ENCODE data around the gene PDE12.

PDE12 gene

GRCh38 chr3:57557085-57557537, 1.0 kb downstream of the PDE12 start:
- peak; percentile 17 for DNase-seq
- Mint-ChIP-seq H3K4me1 (peaks cover 44% of the 10 kb centered on the region), H3K4me3 (peak overlapping the region; percentile 97), H3K27ac (peak overlapping the region; percentile 78), H3K9me3 (peaks cover 3% of the 10 kb centered on the region), H3K36me3 (ENCODE audit: low read depth) (peaks cover 21% of the 10 kb centered on the region), H3K27me3 (ENCODE audit: low read depth, poor library complexity) (peaks cover 7% of the 10 kb centered on the region)
- TF ChIP-seq CTCF (IDR thresholded peaks at IDR 0.05): no peak

GRCh38 chr3:57559526-57559925, 3.5 kb downstream of the PDE12 start:
- H3K9me3 Mint-ChIP-seq: peaks cover 3% of the 10 kb centered on the region
- H3K4me1 Mint-ChIP-seq: peaks cover 44% of the 10 kb centered on the region
- DNase-seq: no peak
- peak overlapping the region; percentile 30 for H3K4me3 Mint-ChIP-seq
- H3K27me3 Mint-ChIP-seq (ENCODE audit: low read depth, poor library complexity): peaks cover 5% of the 10 kb centered on the region
- TF ChIP-seq CTCF (IDR thresholded peaks at IDR 0.05): no peak
- peaks cover 30% of the 10 kb centered on the region for H3K36me3 Mint-ChIP-seq (ENCODE audit: low read depth)
- H3K27ac Mint-ChIP-seq: no peak overlapping the region

GRCh38 chr3:57569859-57570450, 13.9 kb downstream of the PDE12 start:
- Mint-ChIP-seq H3K36me3 (ENCODE audit: low read depth) (peaks cover 57% of the 10 kb centered on the region), H3K27ac (no peak overlapping the region), H3K4me3 (no peak overlapping the region), H3K27me3 (ENCODE audit: low read depth, poor library complexity) (no peaks in the 10 kb centered on the region), H3K9me3 (no peaks in the 10 kb centered on the region), H3K4me1 (no peaks in the 10 kb centered on the region)
- DNase-seq: no peak
- TF ChIP-seq CTCF (IDR thresholded peaks at IDR 0.05): no peak

- Mint-ChIP-seq H3K4me1 (no peaks in the 10 kb centered on the region), H3K27ac (no peak overlapping the region), H3K36me3 (ENCODE audit: low read depth) (peaks cover 64% of the 10 kb centered on the region), H3K4me3 (no peak overlapping the region), H3K9me3 (no peaks in the 10 kb centered on the region), H3K27me3 (ENCODE audit: low read depth, poor library complexity) (no peaks in the 10 kb centered on the region)
- DNase-seq: no peak
- TF ChIP-seq CTCF (IDR thresholded peaks at IDR 0.05): no peak
Measured at GRCh38 chr3:57570878-57571277, 14.8 kb downstream of the PDE12 start.

GRCh38 chr3:57572096-57572495, 16.0 kb downstream of the PDE12 start:
- Mint-ChIP-seq H3K9me3 (no peaks in the 10 kb centered on the region), H3K4me1 (peaks cover under 1% of the 10 kb centered on the region), H3K27ac (no peak overlapping the region), H3K4me3 (no peak overlapping the region), H3K36me3 (ENCODE audit: low read depth) (peaks cover 68% of the 10 kb centered on the region), H3K27me3 (ENCODE audit: low read depth, poor library complexity) (no peaks in the 10 kb centered on the region)
- no peak for TF ChIP-seq CTCF (IDR thresholded peaks at IDR 0.05)
- no peak for DNase-seq

- Mint-ChIP-seq H3K9me3 (no peaks in the 10 kb centered on the region), H3K27ac (no peak overlapping the region), H3K4me1 (peaks cover 11% of the 10 kb centered on the region), H3K27me3 (ENCODE audit: low read depth, poor library complexity) (no peaks in the 10 kb centered on the region), H3K36me3 (ENCODE audit: low read depth) (peaks cover 91% of the 10 kb centered on the region), H3K4me3 (no peak overlapping the region)
- DNase-seq: no peak
- TF ChIP-seq CTCF (IDR thresholded peaks at IDR 0.05): no peak
Measured at GRCh38 chr3:57575966-57576626, 20.0 kb downstream of the PDE12 start.
